T-helper 1 cell (primary cell): ENCODE data around the gene ITGA5.
A peak's percentile ranks its signal among the peaks of the same experiment; 100 is the strongest.

Source experiments
- DNase-seq, 5 donors: peaks; one replicate each; pipeline ENCODE4 v3.0.0-alpha.2; 2012 to 2020

Gene ITGA5

GRCh38 chr12:54430471-54431069 lies 11.5 kb upstream of the ITGA5 start:
- no peak for DNase-seq

GRCh38 chr12:54429014-54429471 lies 10.0 kb upstream of the ITGA5 start:
- DNase-seq, result no peak

- no peak for DNase-seq
Measured at GRCh38 chr12:54428050-54429013, 9.3 kb upstream of the ITGA5 start.

GRCh38 chr12:54427106-54427505 lies 8.0 kb upstream of the ITGA5 start:
- DNase-seq, result no peak

- no peak for DNase-seq
Measured at GRCh38 chr12:54426690-54427089, 7.6 kb upstream of the ITGA5 start.

- no peak for DNase-seq
Measured at GRCh38 chr12:54425702-54426101, 6.6 kb upstream of the ITGA5 start.

GRCh38 chr12:54424224-54424623 lies 5.2 kb upstream of the ITGA5 start:
- no peak for DNase-seq

GRCh38 chr12:54423816-54424150 lies 4.7 kb upstream of the ITGA5 start:
- DNase-seq, result no peak

GRCh38 chr12:54421879-54422250 lies 2.8 kb upstream of the ITGA5 start:
- no peak for DNase-seq

GRCh38 chr12:54421175-54421878 lies 2.3 kb upstream of the ITGA5 start:
- no peak for DNase-seq

- DNase-seq, result no peak
Measured at GRCh38 chr12:54420766-54421144, 1.7 kb upstream of the ITGA5 start.

- no peak for DNase-seq
Measured at GRCh38 chr12:54418441-54419087, 502 bp downstream of the ITGA5 start.

GRCh38 chr12:54417712-54418440 lies 1.2 kb downstream of the ITGA5 start:
- DNase-seq, result peak in 1 of 5 donors; percentile 31

- DNase-seq, result no peak
Measured at GRCh38 chr12:54416687-54417603, 2.1 kb downstream of the ITGA5 start.

GRCh38 chr12:54415221-54415929 lies 3.7 kb downstream of the ITGA5 start:
- no peak for DNase-seq

- DNase-seq, result peak; percentile 64 to 82 (median 77)
Measured at GRCh38 chr12:54413284-54414190, 5.5 kb downstream of the ITGA5 start.

GRCh38 chr12:54412786-54413185 lies 6.3 kb downstream of the ITGA5 start:
- peak in 1 of 5 donors; percentile 51 for DNase-seq

GRCh38 chr12:54412348-54412747 lies 6.7 kb downstream of the ITGA5 start:
- DNase-seq, result no peak
